RPMI7951 (cell line): Measurements from ENCODE around the gene RSPO1. TPM values are rescaled to one million over a fixed set of nuclear protein-coding genes. Genes with fewer than 3 reads are reported as not detected.

Source experiments
- DNase-seq: peaks from one replicate; pipeline ENCODE4 v3.0.0-alpha.2; 2012; ENCODE audit warnings: low read depth
- total RNA-seq: library from RNA; depleted of rRNA; stranded (reverse); fragments of >200 nt; shearing (Covaris generic); gene quantifications from 2 replicates; pipeline ENCODE4 v1.2.3, GENCODE V29; 2014

RSPO1 gene
- total RNA-seq, 1 experiment from 2014 or later, result not detected

DNA sequence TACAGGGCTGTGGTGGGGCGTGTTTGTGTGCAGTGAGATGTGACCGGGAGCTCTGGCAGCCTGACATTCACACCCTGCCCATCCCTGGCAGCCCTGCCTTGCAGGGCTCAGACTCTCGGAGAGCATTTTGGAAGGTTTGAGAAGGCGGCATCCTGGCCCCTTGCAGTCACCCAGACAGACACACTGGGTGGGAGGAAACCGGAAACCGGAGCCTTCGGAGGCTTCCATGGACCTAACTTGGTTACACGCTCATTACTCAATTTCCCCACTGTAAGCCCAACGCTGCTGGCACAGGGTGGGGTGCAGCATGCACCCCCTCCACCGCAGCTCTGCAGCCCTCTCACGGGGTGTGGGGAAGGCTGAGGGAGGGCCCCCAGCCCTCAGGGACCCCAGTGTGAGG lies 22.2 kb upstream of the RSPO1 start:
- no peak for DNase-seq

DNA sequence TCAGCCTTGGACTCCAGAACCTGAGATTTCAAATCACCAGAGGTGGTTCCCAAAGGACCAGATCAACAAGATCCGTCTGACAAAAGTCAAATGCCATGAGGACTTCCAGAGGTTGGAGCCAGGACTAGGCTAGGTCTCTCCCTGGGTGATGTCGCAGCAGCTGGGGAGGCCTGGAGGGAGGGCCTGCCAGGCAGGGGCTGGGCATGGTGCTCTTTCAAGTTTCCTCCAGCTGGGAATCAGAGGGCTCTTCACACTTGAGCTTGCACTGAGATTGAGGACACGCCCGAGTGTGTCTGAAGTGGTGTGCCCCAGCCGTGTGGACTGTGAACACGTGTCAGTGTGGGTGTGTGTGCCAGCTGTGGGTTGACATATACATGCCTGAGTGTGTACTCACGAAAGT lies 21.3 kb upstream of the RSPO1 start:
- no peak for DNase-seq

DNA sequence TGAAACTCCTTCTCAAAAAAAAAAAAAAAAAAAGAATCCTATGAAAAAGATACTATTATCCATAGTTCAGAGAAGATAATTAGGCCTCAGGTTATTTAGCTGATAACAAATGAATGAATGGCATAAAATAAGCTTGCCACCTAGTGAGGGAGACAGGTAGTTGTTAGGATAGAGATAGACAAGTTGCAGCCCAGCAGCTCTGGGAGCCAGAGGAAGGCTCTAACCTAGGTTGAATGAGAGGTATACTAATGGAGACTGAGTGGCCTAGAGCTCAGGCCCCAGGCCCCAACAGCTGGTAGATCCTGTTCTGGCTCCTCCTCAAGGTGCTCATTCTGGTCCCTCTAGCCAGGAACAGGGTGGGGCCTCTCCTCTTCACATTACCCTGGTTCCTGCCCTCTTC lies 20.6 kb upstream of the RSPO1 start:
- no peak for DNase-seq

DNA sequence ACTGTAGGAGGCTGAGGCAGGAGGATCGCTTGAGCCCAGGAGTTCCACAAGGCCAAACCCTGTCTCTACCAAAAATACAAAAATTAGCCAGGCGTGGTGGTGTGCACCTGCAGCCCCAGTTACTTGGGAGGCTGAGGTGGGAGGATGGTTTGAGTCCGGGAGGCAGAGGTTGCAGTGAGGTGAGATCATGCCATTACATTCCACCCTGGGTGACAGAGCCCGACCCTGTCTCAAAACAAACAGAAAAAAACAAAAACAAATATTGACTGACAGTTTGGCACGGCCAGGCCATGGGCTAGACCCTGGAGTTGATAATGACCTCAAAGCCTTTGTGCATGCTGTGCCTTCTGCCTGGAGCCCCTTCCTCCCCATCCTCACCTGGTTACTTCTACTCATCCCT lies 19.2 kb upstream of the RSPO1 start:
- no peak for DNase-seq

DNA sequence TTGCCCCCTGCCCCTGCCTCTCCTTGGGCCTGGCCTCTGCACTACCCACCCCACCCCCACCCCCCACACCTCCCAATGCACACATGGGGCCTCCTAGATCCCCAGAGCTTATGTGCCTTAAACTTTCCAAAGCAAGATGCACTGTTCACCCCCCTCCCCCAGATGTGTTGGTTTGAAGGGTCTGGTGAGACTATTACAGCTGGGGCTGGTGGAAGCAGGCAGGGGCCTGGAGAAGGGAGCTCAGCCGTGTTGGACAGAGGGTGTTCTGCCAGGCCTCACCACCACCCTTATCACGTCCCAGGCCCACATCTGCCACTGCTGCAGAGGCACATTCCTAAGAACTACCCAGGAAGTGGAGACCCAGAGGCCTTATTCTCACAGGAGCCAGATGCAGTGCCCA lies 18.3 kb upstream of the RSPO1 start:
- no peak for DNase-seq

DNA sequence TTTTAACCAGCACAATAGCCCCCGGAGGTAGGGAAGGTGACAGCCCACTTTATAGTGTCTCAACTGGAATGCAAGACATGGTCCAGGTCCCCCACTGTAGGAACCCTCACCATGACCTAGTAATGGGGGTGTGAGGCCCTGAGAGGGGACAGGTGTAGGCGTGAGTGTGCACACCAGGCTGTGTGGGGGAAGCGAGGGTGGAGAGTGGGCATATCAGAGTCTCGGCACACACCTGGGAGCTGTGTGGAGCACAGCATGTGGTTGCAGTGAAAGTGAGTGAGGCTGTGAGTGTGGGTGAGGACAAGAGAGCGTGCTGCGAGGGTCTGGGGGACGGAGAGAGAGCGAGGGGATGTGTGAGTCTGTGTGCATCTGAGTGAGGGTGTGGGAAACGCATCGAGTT lies 17.1 kb upstream of the RSPO1 start:
- DNase-seq, result no peak

DNA sequence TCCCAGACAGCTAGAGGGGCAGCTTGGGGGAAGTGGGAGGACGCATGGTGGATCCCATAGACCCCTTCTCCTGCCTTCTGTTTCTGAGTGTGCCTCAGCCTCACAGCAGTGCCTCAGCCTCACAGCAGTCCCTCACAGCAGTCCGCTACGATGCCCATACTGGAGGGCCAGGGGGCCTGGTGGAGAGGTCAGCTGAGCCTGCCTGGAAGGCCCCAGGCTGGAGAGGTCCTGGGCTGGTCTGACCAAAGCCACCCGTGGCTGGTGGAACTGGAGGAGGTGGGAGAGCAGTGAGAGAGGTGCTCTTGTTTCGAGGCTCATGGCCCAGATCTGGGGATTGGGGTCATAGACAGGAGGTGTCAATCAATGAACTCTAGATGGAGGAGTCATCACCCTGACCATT lies 16.0 kb upstream of the RSPO1 start:
- no peak for DNase-seq

DNA sequence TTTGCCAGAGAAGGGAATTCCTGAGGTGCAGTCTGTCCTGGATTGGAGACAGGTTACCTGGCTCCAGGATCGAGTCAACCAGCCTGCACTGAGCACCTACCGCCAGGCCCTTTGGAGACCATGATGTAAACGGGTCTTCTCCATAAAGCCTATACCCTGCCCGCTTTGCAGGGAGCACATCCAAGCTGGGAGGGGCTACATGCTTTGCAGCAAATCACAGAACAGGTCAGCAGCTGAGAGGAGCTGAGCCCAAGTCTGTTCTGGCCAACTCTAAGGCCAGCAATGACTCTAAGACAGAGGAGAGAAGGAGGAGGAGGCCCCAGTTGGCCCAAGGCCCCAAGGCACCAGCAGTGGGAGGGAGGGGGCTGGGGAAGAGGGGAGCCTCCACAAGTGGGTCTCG lies 15.5 kb upstream of the RSPO1 start:
- no peak for DNase-seq

DNA sequence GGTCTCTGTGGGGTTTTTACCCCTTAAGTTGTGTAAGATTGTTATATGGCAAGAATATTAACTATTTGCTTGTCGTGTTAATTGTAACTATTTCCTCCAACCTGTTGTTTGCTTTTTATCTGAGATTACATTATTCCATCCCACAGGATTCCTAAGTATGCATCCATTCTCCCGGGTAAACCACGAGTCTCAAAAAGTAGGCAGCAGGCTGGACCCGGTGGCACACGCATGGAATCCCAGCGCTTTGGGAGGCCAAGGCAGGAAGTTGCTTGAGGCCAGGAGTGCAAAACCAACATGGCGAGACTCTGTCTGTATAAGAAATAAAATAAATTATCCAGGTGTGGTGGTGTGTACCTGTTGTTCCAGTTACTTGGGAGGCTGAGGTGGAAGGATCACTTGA lies 12.6 kb upstream of the RSPO1 start:
- DNase-seq, result no peak

DNA sequence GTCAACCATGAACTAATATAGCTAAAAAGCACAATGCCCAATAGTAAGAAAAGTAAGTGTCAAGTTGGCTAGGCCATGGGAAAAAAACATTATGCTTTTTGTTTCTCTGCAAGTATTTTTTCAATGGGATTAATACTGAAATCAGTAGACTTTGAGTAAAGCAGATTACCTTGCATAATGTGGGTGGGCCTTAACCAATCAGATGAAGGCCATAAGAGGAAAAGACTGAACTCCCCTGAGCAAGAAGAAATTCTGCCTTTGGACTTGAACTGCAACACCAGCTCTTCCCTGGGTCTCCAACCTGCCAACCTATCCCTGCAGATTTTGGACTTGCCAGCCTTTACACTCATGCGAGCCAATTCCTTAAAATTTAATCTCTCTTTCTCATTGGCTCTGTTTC lies 6.4 kb upstream of the RSPO1 start:
- no peak for DNase-seq

DNA sequence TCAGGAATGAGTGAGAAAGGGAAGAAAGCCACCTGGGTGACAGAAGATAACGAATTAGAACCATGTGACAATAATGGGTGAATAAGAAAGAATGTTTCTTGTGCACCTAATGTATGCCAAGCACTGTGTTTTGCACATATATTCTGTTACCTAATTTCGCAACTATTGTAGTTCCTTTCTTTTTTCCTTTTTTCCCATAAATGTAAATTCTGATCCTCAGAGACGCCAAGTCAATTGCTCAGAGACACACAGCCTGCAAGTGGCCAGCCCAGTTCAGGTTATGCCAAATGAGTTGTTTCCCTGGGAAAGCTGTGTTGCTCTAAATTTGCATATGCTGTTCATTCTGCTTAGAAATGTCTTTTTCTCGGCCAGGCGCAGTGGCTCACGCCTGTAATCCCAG lies 1.7 kb upstream of the RSPO1 start:
- no peak for DNase-seq

DNA sequence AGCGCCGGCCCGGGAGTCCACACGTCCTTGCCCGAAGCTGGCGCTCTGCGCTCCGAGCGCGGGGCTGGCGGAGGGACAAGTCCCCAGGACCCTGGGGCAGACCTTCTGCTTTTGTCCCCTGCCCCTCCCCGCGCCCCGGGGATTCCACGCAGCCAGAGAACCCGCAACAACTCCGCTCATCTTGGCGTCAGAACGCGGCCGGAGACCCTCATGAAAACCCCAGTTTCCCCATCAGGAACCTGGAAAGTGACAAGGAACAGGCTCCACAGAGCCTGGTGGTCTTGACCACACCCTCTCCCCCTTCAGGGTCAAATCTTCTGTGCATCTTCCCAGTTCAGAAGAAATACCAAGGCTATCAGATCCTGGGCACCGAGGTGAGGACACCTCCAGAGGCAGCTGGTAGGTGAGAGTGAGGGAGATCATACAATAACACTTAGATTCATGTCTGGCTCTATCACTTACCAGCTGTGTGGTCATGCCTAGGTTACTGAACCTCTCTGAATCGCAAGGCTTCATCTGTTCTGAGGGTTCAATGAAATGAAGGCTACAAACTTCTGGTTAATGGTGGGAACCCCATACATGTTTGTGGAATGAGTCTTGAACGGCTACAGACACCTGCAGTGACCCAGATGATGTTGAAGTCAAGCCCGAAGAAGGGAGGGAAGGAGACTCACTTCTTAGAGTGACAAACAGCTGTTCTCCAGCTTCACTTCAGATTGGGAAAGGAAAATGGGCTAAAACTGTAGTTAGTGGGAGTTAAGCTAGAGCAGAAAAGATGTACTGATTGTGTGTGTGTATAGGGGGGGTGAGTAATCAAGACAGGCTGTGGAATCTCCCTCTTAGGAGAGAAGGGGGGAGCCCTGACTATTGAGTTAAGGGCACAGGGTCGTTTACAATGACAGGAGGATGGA lies 555 bp upstream of the RSPO1 start:
- no peak for DNase-seq

DNA sequence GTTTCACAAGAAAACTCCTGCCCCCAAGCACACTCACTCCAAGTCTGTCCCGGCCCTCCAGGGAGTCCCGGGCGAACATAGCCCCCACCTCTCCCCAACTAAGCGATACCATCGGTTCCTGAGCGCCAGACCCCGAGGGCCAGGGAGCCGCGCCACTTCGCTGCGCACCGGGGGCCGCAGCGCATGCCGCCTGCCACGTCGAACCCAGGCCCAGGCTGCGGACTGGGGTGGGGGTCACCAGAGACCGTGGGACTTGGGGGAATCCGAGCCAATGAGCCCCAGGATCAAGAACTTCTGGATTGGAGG lies 801 bp downstream of the RSPO1 start:
- no peak for DNase-seq

DNA sequence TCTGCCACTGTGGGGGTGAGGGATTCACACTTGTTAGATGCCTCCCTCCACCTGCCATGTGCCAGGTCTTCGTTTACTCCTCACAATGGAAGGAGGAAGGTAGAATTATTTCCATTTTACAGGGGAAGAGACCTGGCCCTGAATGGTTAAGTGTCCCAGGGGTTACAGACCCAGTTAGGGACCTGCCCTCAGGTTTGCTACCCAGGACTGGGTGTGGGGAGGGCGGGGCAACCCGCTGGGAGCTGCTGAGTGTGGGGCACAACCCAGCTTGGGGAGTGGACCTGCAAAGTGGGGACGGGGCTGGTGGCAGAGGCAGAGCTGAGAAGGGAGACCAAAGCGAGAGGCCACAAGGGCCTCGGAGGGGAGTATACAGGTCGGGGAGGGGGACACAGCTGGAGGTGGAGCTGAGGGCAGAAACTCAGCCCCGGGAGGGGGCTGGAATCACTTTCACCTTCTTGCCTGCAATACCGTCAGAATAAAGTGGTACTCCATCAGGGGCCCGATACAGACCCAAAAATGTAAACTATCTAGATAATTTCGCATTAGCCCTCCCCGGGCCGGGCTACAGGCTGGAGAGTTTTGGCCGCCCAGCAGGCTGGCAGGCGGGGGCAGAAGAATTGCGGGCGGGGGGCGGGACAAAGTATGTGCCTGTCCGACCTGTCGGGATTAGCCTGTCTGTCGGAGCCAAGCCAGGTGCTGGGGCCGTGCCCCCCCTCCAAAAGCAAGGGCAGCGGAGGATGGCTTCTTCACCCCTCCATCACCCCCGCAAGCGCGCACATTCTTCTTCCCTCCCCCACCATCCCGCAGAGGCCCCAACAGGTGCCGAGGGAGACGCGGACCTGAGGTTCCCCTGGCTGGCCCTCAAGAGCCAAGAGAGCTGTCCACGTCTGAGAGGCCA lies 1.4 kb downstream of the RSPO1 start:
- no peak for DNase-seq

DNA sequence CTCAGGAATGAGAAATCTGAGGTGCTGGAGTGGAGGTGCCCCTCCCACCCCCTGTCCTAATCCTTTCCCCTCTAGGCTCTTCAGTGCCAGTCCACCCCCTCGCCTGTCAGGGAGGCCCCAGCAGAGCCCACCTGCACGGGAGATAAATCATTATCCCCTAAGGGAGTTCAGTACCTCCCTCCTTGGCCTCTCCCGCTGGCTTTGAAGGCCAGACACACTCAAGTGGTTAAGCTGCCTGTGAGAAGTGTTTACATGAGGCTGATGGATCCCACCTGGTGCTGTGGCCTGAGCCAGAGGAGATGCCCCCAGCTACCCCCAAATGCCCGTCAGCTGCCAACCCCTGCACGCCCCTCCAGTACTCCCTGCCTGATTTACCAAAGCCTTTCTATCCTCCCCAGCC lies 3.7 kb downstream of the RSPO1 start:
- no peak for DNase-seq

DNA sequence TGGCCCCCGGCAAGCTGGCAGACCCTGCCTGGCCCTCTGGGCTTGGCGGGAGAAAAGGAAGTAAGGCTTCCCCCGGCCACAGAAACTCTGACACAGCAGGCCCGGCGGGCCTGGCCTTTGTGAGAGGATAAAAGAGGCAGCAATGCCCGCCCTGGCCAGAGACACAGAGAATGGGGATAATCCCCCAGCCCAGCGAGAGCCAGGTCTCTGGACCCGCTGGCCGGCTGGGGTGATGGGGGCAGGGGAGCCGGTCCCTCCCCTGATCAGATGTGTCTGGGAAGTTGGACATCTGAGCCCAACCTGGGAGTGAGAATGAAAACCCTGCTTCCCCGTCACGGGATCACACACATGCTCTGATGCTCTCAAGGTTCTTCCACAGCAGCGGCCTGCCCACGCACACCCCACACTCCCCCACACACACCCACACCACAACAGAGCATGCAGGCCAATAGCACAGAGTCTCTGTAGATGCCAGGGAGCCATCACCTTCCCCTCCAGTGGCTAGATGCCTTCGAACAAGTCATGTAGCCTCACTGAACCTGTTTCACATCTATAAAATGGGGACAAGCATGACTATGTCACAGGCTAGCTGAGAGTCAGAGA lies 4.2 kb downstream of the RSPO1 start:
- DNase-seq, result no peak

DNA sequence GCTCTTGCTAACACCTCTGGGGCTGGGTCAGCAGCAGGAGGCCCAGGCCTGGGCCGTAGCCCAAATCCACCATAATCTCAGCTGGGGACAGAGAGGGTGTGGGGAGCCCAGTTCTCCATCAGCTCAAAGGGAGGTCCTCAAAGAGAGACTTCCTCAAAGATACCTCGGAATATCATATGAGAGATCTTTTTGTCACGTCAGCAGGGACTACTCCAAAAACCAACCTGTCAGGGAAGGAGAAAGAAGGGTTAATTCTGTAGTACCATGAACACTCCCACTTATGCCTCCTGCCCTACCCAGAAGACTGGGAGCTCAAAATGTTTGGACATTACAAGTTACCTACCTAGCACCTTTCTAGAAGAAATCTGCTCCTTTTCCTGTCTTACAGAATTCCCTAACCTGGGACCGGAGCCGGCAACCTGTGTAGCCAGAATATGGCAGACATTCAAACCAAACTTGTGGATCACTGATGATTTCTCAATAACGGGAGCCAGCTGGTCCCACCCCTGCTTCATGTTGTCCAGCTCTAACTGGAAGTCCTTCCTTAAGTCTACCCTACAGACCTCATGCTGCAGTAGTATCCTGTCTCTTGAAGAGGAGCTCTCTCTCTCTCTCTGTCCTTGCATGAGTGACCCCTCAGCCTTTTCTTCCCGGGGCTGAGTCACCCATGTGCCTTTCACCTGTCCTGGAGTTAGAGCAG lies 4.8 kb downstream of the RSPO1 start:
- no peak for DNase-seq

DNA sequence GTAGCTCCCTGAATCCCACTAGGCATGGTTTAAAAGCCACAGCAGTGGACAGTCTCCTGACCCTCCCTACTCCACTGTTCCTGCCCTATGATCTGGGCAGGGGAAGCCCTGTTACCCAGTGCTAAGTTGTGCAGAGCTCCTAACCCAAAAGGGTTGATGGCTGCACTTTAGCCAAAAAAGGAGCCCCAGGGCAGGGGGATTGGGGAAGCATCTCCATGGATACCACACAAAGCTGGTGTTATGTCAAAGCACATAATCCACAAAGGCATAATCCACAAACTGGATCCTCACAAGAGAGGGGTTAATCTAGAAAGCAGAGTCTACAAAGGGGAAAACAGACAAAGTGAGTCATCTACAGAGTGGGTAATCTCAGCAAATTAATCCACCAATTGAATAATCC lies 5.7 kb downstream of the RSPO1 start:
- no peak for DNase-seq

DNA sequence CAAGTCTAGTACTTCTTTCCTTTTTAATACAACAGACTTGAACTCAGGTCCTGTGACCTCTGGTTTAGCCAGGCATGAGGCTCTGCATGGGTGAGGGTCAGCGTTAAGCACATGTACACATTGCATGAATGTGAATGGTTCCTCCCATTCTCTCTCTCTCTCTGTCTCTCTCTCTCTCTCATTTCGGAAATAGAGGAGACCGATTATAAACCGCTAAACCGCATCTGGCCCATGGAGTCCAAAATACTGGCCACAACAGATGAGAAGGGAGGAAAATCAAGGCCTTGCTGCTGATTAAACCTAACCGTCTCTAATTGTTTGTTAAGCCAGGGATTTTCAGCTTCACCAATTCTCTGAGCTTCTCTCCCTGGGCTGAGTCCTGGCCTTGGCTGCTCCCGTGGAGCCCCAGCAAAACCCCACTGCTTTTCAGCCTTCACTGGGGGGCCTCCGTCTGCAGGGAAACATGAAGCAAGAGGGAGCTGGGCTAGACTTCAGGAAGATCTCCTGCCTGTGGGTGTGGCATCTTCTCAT lies 6.6 kb downstream of the RSPO1 start:
- DNase-seq, result peak; percentile 62

DNA sequence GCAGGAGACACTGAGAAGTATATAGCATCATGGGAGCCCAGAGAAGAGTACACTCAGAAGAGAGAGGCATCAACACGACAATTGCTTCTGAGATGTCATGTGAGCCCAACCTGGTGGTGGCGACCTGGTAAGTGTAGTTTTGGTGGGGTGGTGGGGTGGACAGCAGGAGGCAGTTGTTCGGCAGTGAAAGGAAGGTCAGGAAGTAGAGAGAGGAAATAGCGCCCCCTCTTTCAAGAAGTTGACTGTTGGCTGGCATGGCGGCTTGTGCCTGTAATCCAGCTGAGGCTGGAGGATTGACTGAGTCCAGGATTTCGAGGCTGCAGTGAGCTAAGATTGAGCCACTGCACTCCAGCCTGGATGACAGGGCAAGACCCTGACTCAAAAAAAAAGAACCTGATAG lies 12.6 kb downstream of the RSPO1 start:
- DNase-seq, result no peak

DNA sequence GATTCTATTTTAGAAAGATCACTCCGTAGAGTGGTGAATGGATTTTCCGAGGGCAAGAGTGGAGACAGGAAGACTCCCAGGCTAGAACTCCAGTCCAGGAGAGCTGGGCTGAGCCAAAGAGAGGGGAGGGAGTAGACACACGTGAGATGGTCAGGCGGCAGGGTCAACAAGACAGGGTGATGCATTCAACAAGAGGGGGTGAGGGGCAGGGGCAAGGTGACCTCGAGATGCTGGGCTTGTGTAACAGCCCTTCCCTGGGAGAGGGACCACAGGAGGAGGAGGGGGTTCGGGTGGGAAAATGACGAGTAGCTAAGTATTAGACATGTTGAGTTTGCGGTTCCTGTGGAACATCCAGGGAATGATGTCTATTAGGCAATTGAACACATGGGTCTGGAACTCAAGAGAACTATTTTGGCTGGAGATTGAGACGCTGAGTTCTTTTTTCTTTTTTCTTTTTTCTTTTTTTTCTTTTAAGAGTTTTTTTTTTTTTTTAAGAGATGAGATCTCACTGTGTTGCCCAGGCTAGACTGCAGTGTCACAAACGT lies 13.3 kb downstream of the RSPO1 start:
- no peak for DNase-seq

DNA sequence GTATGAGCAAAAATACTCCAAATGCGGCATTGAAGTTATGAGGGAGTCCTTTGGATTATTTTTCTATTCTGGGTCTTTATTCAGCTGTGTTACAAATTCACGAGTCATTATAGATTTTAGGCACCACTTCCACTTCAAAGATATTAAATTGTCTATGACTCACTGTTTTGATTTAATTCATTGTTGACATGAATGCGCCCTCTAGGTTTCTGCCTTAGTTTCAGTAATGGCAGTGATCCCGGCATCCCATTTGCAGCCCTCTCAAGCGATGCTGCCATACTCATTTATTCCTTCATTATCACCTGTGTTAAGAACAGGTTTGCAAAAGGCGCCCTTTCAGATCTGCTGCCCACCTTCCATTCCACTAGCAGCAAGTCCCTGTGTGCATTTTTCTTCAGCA lies 14.0 kb downstream of the RSPO1 start:
- DNase-seq, result no peak
